Parathyroid adenoma (tissue), 2 donors: ENCODE data around the gene BSN.

Experiments used
- H2AFZ ChIP-seq: fragments of 300-600 bp; sonication (generic); one replicate; pipeline ENCODE4 v1.7.0; 2017; ENCODE audit warnings: antibody characterized with exemption, mild to moderate bottlenecking
- H3K27ac ChIP-seq: fragments of 300-600 bp; sonication (generic); one replicate; pipeline ENCODE4 v1.7.0; 2017
- H3K27me3 ChIP-seq: fragments of 300-600 bp; sonication (generic); one replicate; pipeline ENCODE4 v1.7.0; 2017; ENCODE audit warnings: low read length; ENCODE audit not compliant: control insufficient read depth, insufficient read depth
- H3K36me3 ChIP-seq: fragments of 300-600 bp; sonication (generic); one replicate; pipeline ENCODE4 v1.7.0; 2017; ENCODE audit warnings: low read length; ENCODE audit not compliant: control insufficient read depth, insufficient read depth
- H3K4me1 ChIP-seq: fragments of 300-600 bp; sonication (generic); one replicate; pipeline ENCODE4 v1.7.0; 2017; ENCODE audit warnings: control low read depth
- H3K4me2 ChIP-seq: fragments of 300-600 bp; sonication (generic); one replicate; pipeline ENCODE4 v1.7.0; 2017; ENCODE audit warnings: low read length
- H3K4me3 ChIP-seq: fragments of 300-600 bp; sonication (generic); one replicate; pipeline ENCODE4 v1.7.0; 2017; ENCODE audit warnings: low read depth, low read length
- H3K79me2 ChIP-seq: fragments of 300-600 bp; sonication (generic); one replicate; pipeline ENCODE4 v1.7.0; 2017; ENCODE audit warnings: control low read depth
- H3K9ac ChIP-seq: fragments of 300-600 bp; sonication (generic); one replicate; pipeline ENCODE4 v1.7.0; 2017; ENCODE audit warnings: mild to moderate bottlenecking
- H3K9me3 ChIP-seq: fragments of 300-600 bp; sonication (generic); one replicate; pipeline ENCODE4 v1.7.0; 2017; ENCODE audit warnings: low read length; ENCODE audit not compliant: control insufficient read depth
- TF ChIP-seq, protein P1 (sequence below): fragments of 300-600 bp; sonication (generic); IDR thresholded peaks from one replicate; pipeline ENCODE4 v1.7.0; 2017; ENCODE audit warnings: antibody characterized with exemption, mild to moderate bottlenecking
- donor health status: primary hyperparathyroidism.

The BSN gene

GRCh38 chr3:49519916-49520385 lies 34.3 kb upstream of the BSN start:
- no peaks in the 10 kb centered on the region for H3K36me3 ChIP-seq
- no peak overlapping the region for H3K27ac ChIP-seq
- H3K4me2 ChIP-seq, result no peak overlapping the region
- H3K9ac ChIP-seq, result no peak overlapping the region
- H3K4me3 ChIP-seq, result no peak overlapping the region
- no peaks in the 10 kb centered on the region for H3K9me3 ChIP-seq
- H3K79me2 ChIP-seq, result peaks cover 48% of the 10 kb centered on the region
- H3K4me1 ChIP-seq, result no peaks in the 10 kb centered on the region
- H3K27me3 ChIP-seq, result no peaks in the 10 kb centered on the region
- H2AFZ ChIP-seq, result no peak overlapping the region
- TF ChIP-seq, protein P1, sequence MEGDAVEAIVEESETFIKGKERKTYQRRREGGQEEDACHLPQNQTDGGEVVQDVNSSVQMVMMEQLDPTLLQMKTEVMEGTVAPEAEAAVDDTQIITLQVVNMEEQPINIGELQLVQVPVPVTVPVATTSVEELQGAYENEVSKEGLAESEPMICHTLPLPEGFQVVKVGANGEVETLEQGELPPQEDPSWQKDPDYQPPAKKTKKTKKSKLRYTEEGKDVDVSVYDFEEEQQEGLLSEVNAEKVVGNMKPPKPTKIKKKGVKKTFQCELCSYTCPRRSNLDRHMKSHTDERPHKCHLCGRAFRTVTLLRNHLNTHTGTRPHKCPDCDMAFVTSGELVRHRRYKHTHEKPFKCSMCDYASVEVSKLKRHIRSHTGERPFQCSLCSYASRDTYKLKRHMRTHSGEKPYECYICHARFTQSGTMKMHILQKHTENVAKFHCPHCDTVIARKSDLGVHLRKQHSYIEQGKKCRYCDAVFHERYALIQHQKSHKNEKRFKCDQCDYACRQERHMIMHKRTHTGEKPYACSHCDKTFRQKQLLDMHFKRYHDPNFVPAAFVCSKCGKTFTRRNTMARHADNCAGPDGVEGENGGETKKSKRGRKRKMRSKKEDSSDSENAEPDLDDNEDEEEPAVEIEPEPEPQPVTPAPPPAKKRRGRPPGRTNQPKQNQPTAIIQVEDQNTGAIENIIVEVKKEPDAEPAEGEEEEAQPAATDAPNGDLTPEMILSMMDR, result no peak

DNA sequence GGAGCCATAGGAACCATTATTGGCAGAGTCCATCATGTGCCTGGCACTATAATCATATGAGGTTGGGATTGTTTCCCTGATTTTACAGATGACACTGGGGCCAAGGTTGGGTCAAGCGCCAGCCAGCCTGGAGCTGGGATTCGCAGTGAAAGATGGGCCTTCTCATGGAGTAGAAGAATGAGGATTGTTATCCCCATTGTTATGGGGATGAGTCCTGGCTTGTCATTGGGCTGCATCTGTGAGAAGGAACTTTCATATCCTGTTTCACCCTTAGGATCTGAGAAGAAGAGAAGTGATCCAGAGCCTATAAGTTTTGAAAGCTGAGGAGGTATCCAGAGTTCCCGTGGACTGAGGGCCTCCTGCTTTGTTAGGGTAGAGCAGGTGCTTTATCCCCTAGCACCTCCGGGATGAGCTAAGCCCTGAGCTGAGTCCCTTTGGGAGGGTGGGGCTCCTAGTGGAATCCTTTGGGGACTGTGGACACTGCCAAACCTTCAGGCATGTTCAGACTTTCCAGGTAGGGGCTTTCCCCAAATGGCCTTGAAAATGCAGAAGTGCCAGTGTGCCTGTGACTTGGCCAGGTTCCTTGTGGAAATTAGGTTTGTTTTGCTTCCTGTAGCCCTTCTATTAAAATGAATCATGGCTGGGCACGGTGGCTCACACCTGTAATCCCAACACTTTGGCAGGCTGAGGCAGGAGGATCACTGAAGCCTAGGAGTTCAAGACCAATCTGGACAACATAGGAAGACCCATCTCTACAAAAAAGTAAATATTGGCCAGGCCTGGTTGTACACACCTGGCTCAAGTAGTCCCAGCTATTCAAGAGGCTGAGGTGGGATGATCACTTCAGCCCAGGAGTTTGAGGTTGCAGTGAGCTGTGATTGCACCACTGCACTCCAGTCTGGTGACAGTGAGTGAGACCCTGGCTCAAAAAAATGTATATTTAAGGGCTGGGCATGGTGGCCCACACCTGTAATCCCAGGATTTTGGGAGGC lies 30.2 kb upstream of the BSN start:
- H3K4me3 ChIP-seq, result no peak overlapping the region
- TF ChIP-seq, protein P1, result no peak
- peaks cover 19% of the 10 kb centered on the region for H3K79me2 ChIP-seq
- H3K36me3 ChIP-seq, result no peaks in the 10 kb centered on the region
- no peaks in the 10 kb centered on the region for H3K9me3 ChIP-seq
- H3K27me3 ChIP-seq, result no peaks in the 10 kb centered on the region
- H3K4me2 ChIP-seq, result no peak overlapping the region
- H3K4me1 ChIP-seq, result no peaks in the 10 kb centered on the region
- H3K27ac ChIP-seq, result no peak overlapping the region
- no peak overlapping the region for H3K9ac ChIP-seq
- no peak overlapping the region for H2AFZ ChIP-seq

GRCh38 chr3:49529567-49529966 lies 24.7 kb upstream of the BSN start:
- Histone ChIP-seq H2AFZ (no peak overlapping the region), H3K4me2 (no peak overlapping the region), H3K9me3 (no peaks in the 10 kb centered on the region), H3K79me2 (peaks cover 8% of the 10 kb centered on the region), H3K27me3 (no peaks in the 10 kb centered on the region), H3K9ac (no peak overlapping the region), H3K36me3 (no peaks in the 10 kb centered on the region), H3K4me1 (peaks cover under 1% of the 10 kb centered on the region), H3K4me3 (no peak overlapping the region), H3K27ac (no peak overlapping the region)
- TF ChIP-seq, protein P1, result no peak

- no peak overlapping the region for H2AFZ ChIP-seq
- no peaks in the 10 kb centered on the region for H3K36me3 ChIP-seq
- no peak overlapping the region for H3K9ac ChIP-seq
- H3K79me2 ChIP-seq, result peaks cover 8% of the 10 kb centered on the region
- H3K9me3 ChIP-seq, result no peaks in the 10 kb centered on the region
- H3K4me2 ChIP-seq, result no peak overlapping the region
- no peak overlapping the region for H3K4me3 ChIP-seq
- TF ChIP-seq, protein P1, result no peak
- no peaks in the 10 kb centered on the region for H3K27me3 ChIP-seq
- H3K27ac ChIP-seq, result no peak overlapping the region
- peaks cover 7% of the 10 kb centered on the region for H3K4me1 ChIP-seq
Observed at GRCh38 chr3:49530231-49530630, 24.0 kb upstream of the BSN start.
